ENCODE measurements around the gene PURB. TPM values are rescaled to one million over a fixed set of nuclear protein-coding genes. Genes with fewer than 3 reads are reported as not detected.
"Not testable (repeated sequence)": the region's sequence is repeated elsewhere in the genome, so short reads cannot be mapped to it uniquely, and the experiment has no call there.

Gene PURB
- total and polyA plus RNA-seq, 7 donors: 4.2 to 40.3 (median 31.4) TPM

- intact Hi-C loops (cut with DNase I): no loop called here
- 96 to 97% methylated on average over 11 of the region's 11 CpGs for WGBS, 2 donors
These were observed 10.1 kb downstream of the PURB start for GRCh38 chr7:44875241-44875640.

GRCh38 chr7:44872787-44873186 is 12.5 kb downstream of the PURB start:
- TF ChIP-seq POLR2AphosphoS5 (IDR thresholded peaks at IDR 0.05) (no peak), EP300 (IDR thresholded peaks at IDR 0.05) (no peak), POLR2A (IDR thresholded peaks at IDR 0.05) (no peak), CTCF (IDR thresholded peaks at IDR 0.05) (no peak)
- H3K9me3 ChIP-seq: no peaks in the 10 kb centered on the region
- peaks cover 0 to 18% (median 7%) of the 10 kb centered on the region in 4 donors for H3K4me1 ChIP-seq
- no peaks in the 10 kb centered on the region for H3K36me3 ChIP-seq
- intact Hi-C loops (cut with DNase I): no loop called here
- DNase-seq: no peak
- 93 to 95% methylated on average over 1 of the region's 1 CpG for WGBS, 2 donors
- no peak overlapping the region for H3K27ac ChIP-seq
- no peaks in the 10 kb centered on the region for H3K27me3 ChIP-seq
- H3K4me3 ChIP-seq: no peak overlapping the region

More at GRCh38 chr7:44875241-44875640, 10.1 kb downstream of the PURB start:
- H3K9me3 ChIP-seq: no peaks in the 10 kb centered on the region
- H3K36me3 ChIP-seq: no peaks in the 10 kb centered on the region
- no peak overlapping the region for H3K27ac ChIP-seq
- TF ChIP-seq POLR2AphosphoS5 (IDR thresholded peaks at IDR 0.05) (no peak), EP300 (IDR thresholded peaks at IDR 0.05) (no peak), CTCF (IDR thresholded peaks at IDR 0.05) (no peak), POLR2A (IDR thresholded peaks at IDR 0.05) (no peak)
- H3K4me3 ChIP-seq: no peak overlapping the region
- DNase-seq: no peak
- H3K27me3 ChIP-seq: no peaks in the 10 kb centered on the region
- peaks cover 0 to 39% (median 28%) of the 10 kb centered on the region in 4 donors for H3K4me1 ChIP-seq

- H3K36me3 ChIP-seq; H3K9me3 ChIP-seq; DNase-seq; H3K27ac ChIP-seq; H3K27me3 ChIP-seq; intact Hi-C loops (cut with DNase I); H3K4me3 ChIP-seq: not testable (repeated sequence)
- 96% methylated on average over 23 of the region's 23 CpGs for WGBS, 2 donors
- H3K4me1 ChIP-seq: peaks cover 0 to 18% (median 11%) of the 10 kb centered on the region in 4 donors
These were observed 13.4 kb downstream of the PURB start for GRCh38 chr7:44871918-44872317.

- H3K4me3 ChIP-seq; H3K9me3 ChIP-seq; H3K27me3 ChIP-seq; H3K27ac ChIP-seq; H3K36me3 ChIP-seq; intact Hi-C loops (cut with DNase I); DNase-seq: not testable (repeated sequence)
- 93 to 94% methylated on average over 27 to 29 of the region's 29 CpGs for WGBS, 2 donors
- peaks cover 0 to 14% (median 12%) of the 10 kb centered on the region in 4 donors for H3K4me1 ChIP-seq
These were observed 14.6 kb downstream of the PURB start for GRCh38 chr7:44870780-44871179.

- H3K36me3 ChIP-seq; H3K27me3 ChIP-seq; H3K27ac ChIP-seq; DNase-seq; H3K4me3 ChIP-seq; intact Hi-C loops (cut with DNase I); H3K9me3 ChIP-seq: not testable (repeated sequence)
- 82 to 92% methylated on average over 3 of the region's 3 CpGs for WGBS, 2 donors
- H3K4me1 ChIP-seq: peaks cover 0 to 14% (median 12%) of the 10 kb centered on the region in 4 donors
These were observed 15.0 kb downstream of the PURB start for GRCh38 chr7:44870336-44870735.

- Histone ChIP-seq H3K36me3 (no peaks in the 10 kb centered on the region), H3K4me3 (no peak overlapping the region), H3K27me3 (no peaks in the 10 kb centered on the region), H3K9me3 (no peaks in the 10 kb centered on the region), H3K27ac (peak overlapping the region; percentile 59 to 82 (median 72)), H3K4me1 (peaks cover 0 to 14% (median 10%) of the 10 kb centered on the region in 4 donors)
- TF ChIP-seq CTCF (IDR thresholded peaks at IDR 0.05): no peak
- TF ChIP-seq POLR2AphosphoS5 (IDR thresholded peaks at IDR 0.05): peak in 3 of 4 donors; percentile 21 to 73 (median 47)
- no peak for TF ChIP-seq POLR2A (IDR thresholded peaks at IDR 0.05)
- TF ChIP-seq EP300 (IDR thresholded peaks at IDR 0.05): peak in 1 of 4 donors; percentile 10
- WGBS, 2 donors: 58 to 74% methylated on average over 4 of the region's 4 CpGs
- peak; percentile 78 for DNase-seq
- intact Hi-C loops (cut with DNase I): no loop called here
These were observed 18.0 kb downstream of the PURB start for GRCh38 chr7:44867073-44867995.

GRCh38 chr7:44861949-44862348 is 23.4 kb downstream of the PURB start:
- H3K27me3 ChIP-seq; H3K9me3 ChIP-seq; H3K4me1 ChIP-seq; H3K4me3 ChIP-seq; H3K27ac ChIP-seq; H3K36me3 ChIP-seq; intact Hi-C loops (cut with DNase I); DNase-seq: not testable (repeated sequence)
- 68 to 85% methylated on average over 4 of the region's 4 CpGs for WGBS, 2 donors

Measured in sigmoid colon (tissue), 7 donors.